NT2/D1 (cell line): Measurements from ENCODE around the gene RING1.

Source experiments
- DNase-seq: peaks from one replicate; pipeline ENCODE4 v3.0.0-alpha.2; 2011; ENCODE audit warnings: low read depth, low spot score
- H3K27me3 ChIP-seq: 2 replicates; pipeline ENCODE4 v1.6.0; 2011; ENCODE audit warnings: mild to moderate bottlenecking; ENCODE audit not compliant: insufficient read length, insufficient read depth
- H3K36me3 ChIP-seq: 2 replicates; pipeline ENCODE4 v1.6.1; 2011; ENCODE audit warnings: mild to moderate bottlenecking, low read length, mixed read lengths; ENCODE audit not compliant: insufficient read depth, insufficient read length
- H3K4me1 ChIP-seq: 2 replicates; pipeline ENCODE4 v1.5.1; 2011; ENCODE audit not compliant: insufficient read depth, insufficient read length
- H3K4me3 ChIP-seq: 2 replicates; pipeline ENCODE4 v1.5.1; 2011; ENCODE audit warnings: low read depth; ENCODE audit not compliant: insufficient read length
- H3K9ac ChIP-seq: 2 replicates; pipeline ENCODE4 v1.6.0; 2011; ENCODE audit warnings: low read depth; ENCODE audit not compliant: insufficient read length
- H3K9me3 ChIP-seq: 2 replicates; pipeline ENCODE4 v1.5.1; 2011; ENCODE audit warnings: mild to moderate bottlenecking, low read length; ENCODE audit not compliant: insufficient read depth
- SUZ12 ChIP-seq: IDR thresholded peaks from 2 replicates; pipeline ENCODE4 v1.6.1; 2011; ENCODE audit not compliant: insufficient read length, insufficient read depth; ENCODE audit errors: extremely low read depth
- YY1 ChIP-seq: IDR thresholded peaks from 2 replicates; pipeline ENCODE4 v1.6.1; 2011; ENCODE audit not compliant: insufficient read length, insufficient read depth
- ZNF274 ChIP-seq: IDR thresholded peaks from 2 replicates; pipeline ENCODE4 v1.6.1; 2011; ENCODE audit warnings: mild to moderate bottlenecking, low read depth, low read length

The RING1 gene

DNA sequence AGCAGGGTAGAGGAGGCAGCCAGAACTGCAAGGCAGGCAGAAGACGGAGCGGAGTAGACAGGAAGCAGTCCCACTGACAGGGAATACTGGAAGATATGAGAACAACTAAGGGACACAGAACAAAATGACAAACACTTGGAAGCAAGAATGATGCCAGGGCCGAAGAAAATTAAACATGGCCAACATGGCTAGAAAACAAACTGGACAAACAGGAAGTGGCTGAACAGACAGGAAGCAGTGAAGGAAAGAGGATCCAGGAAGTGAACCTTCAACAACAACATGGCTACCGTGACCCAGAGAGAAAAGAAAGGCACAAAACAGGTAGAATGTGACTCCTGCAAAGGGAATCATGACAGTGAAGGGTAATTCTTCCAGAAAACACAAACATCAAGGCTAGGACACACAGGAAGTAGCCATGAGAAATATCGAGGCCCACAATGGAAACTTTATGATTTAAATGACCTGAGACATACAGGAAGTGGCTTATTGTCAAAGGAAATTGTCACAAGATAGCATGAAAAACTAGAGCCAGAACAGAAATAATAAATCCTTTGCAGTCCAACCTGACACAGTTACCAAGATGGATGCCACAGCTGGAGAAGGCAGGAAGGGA is 25.1 kb upstream of the RING1 start:
- Histone ChIP-seq H3K36me3 (no peaks in the 10 kb centered on the region), H3K4me3 (no peak overlapping the region), H3K9me3 (no peaks in the 10 kb centered on the region), H3K27me3 (no peaks in the 10 kb centered on the region), H3K4me1 (no peaks in the 10 kb centered on the region), H3K9ac (no peak overlapping the region)
- DNase-seq, result no peak
- no peak for TF ChIP-seq YY1
- no peak for TF ChIP-seq SUZ12
- no peak for TF ChIP-seq ZNF274

- Histone ChIP-seq H3K9me3 (no peaks in the 10 kb centered on the region), H3K4me3 (no peak overlapping the region), H3K27me3 (peaks cover 9% of the 10 kb centered on the region), H3K9ac (no peak overlapping the region), H3K4me1 (no peaks in the 10 kb centered on the region), H3K36me3 (no peaks in the 10 kb centered on the region)
- no peak for TF ChIP-seq YY1
- no peak for TF ChIP-seq ZNF274
- no peak for TF ChIP-seq SUZ12
- DNase-seq, result no peak
Measured at GRCh38 chr6:33185190-33185589, 23.1 kb upstream of the RING1 start.

DNA sequence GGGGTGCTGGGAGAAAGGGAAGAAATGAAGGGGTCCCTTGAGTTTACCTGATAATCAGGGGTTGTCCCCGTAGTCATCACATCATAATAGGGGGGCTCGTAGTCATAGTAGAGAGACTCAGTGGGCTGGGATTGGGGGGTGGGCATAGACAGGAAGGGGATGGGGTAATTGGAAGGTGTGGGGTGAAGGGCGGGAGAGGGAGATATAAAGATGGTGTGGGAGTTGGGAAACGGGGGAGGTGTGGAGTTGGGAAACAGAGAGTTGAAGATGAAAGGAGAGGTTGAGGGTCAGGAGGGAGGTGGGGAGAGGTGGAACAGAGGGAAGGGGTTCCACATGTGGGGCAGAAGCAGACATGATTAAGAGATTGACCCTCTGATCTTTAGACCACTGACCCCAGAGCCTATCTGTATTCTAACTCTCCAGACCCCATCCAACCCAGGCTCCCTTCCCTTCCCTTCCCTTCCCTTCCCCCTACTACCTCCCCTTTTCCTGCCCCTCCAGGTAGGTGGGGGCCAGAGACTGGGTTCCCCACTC is 22.6 kb upstream of the RING1 start:
- no peak for DNase-seq
- peaks cover 12% of the 10 kb centered on the region for H3K27me3 ChIP-seq
- no peak for TF ChIP-seq SUZ12
- no peak for TF ChIP-seq ZNF274
- no peak for TF ChIP-seq YY1
- no peak overlapping the region for H3K9ac ChIP-seq
- H3K36me3 ChIP-seq, result no peaks in the 10 kb centered on the region
- no peaks in the 10 kb centered on the region for H3K4me1 ChIP-seq
- no peaks in the 10 kb centered on the region for H3K9me3 ChIP-seq
- H3K4me3 ChIP-seq, result no peak overlapping the region

GRCh38 chr6:33187809-33188208 is 20.5 kb upstream of the RING1 start:
- H3K36me3 ChIP-seq, result no peaks in the 10 kb centered on the region
- TF ChIP-seq SUZ12, result no peak
- H3K4me1 ChIP-seq, result peaks cover 5% of the 10 kb centered on the region

DNA sequence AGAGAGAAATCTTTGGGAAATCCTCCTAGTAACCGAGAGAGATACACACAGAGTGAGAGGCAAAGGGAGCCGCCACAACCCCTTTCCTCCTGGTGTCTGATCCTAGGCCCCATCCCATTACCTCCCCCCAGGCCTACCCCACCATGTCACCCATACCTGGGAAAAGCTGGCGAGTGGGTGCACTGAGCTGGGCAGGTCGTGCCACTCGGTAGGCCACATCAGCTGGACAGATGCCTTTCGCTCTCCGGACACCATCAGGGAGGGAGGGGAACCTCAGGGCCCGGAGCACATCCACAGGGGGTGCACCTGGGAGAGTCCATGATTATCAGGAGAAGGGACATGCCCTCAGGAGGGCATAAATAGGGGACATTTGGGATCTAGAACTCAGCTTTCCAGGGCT is 19.1 kb upstream of the RING1 start:
- Histone ChIP-seq H3K9ac (no peak overlapping the region), H3K27me3 (peaks cover 34% of the 10 kb centered on the region)
- no peak for TF ChIP-seq YY1
- TF ChIP-seq ZNF274, result no peak
- no peak for TF ChIP-seq SUZ12

More at GRCh38 chr6:33187809-33188208, 20.5 kb upstream of the RING1 start:
- Histone ChIP-seq H3K4me3 (no peak overlapping the region), H3K9ac (no peak overlapping the region), H3K9me3 (no peaks in the 10 kb centered on the region), H3K27me3 (peaks cover 32% of the 10 kb centered on the region)
- DNase-seq, result no peak

GRCh38 chr6:33189625-33190448 is 18.5 kb upstream of the RING1 start:
- H3K27me3 ChIP-seq, result peaks cover 34% of the 10 kb centered on the region
- TF ChIP-seq ZNF274, result no peak
- DNase-seq, result no peak
- H3K4me1 ChIP-seq, result peaks cover 7% of the 10 kb centered on the region
- H3K9ac ChIP-seq, result no peak overlapping the region
- H3K9me3 ChIP-seq, result no peaks in the 10 kb centered on the region
- peaks cover 9% of the 10 kb centered on the region for H3K36me3 ChIP-seq
- no peak overlapping the region for H3K4me3 ChIP-seq

More for the DNA sequence above, 19.1 kb upstream of the RING1 start:
- DNase-seq, result no peak
- Histone ChIP-seq H3K9me3 (no peaks in the 10 kb centered on the region), H3K36me3 (peaks cover 2% of the 10 kb centered on the region), H3K4me1 (peaks cover 7% of the 10 kb centered on the region), H3K4me3 (no peak overlapping the region)

DNA sequence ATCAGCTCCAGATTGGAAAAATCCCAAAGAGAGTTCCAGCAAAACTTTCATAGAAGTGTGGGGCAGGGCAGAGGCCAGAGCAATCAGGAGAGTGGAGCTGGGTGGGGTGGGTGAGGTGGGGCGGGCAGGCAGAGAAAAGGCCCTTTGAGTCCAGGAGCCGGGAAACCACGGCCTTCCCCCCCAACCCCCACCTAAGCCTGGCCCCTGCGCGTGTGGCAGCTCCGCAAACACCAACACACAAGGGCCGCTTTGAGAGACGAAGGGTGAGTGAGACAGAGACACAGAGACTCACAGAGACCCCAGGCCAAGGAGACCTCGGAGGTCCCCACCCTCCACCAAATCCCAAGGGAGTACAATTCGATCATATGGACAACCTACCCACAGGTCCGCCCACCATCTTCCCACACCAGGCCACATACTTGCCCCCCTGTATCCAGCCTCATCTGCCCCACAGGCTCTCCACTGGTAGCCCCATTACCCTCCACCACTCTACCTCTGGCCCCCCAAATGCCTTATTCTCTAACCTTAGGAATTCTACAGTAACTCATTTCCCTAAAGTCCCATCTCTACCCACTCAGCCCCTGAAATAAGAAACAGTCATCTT is 17.7 kb upstream of the RING1 start:
- Histone ChIP-seq H3K4me1 (peaks cover 7% of the 10 kb centered on the region), H3K27me3 (peaks cover 34% of the 10 kb centered on the region), H3K9me3 (no peaks in the 10 kb centered on the region), H3K9ac (no peak overlapping the region), H3K4me3 (no peak overlapping the region), H3K36me3 (peaks cover 16% of the 10 kb centered on the region)
- TF ChIP-seq ZNF274 (no peak), YY1 (no peak)
- DNase-seq, result no peak
